Measurements from ENCODE around the gene COA7. TPM values are rescaled to one million over a fixed set of nuclear protein-coding genes. Genes with fewer than 3 reads are reported as not detected.
"Not testable (repeated sequence)": the region's sequence is repeated elsewhere in the genome, so short reads cannot be mapped to it uniquely, and the experiment has no call there.

Gene COA7
- total RNA-seq, 4 donors from 2014 or later, result 5.7 to 14.8 (median 12.7) TPM

DNA sequence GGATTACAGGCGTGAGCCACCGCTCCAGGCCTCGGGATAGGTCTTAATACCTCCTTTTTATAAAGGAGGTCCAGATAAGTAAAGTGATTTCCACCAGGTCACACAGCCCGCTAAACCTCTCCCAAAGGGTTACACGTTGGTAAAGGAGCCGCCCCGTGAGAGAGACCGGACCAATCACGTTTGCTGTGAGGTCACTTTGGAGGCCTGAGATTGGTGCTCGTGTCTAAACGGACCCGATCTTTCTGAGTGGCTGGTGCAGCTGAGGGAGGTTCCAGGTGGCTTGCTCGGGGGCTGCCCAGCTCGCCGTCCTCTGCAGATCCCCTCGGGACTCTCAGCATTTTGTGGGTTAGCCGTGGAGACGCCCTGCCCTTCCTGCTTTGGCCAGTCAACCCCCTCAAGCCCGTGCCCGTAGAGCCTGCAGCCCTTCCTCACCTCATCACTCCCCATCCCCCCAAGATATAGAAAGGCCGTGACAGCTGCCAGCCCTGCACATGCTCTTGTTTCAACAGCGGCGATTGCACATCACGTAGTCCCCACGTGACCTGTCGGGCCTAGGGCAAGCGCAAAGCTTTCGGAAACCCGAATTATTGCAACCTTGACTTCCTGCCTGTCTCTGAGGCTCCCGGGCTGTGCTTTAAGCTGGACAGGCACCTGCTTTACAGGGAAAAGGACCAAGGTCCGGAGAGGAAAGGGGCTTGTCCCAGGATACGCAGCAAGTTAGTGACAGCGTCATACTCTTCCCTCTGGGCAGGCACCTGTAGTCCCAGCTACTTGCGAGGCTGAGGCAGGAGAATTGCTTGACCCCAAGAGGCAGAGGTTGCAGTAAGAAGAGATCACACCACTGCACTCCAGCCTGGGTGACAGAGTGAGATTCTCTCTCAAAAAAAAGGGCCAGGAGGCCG is 5.0 kb upstream of the COA7 start:
- DNase-seq (ENCODE audit: low spot score in 2 of 2), result peak; percentile 94 to 95
- TF ChIP-seq, protein P1, sequence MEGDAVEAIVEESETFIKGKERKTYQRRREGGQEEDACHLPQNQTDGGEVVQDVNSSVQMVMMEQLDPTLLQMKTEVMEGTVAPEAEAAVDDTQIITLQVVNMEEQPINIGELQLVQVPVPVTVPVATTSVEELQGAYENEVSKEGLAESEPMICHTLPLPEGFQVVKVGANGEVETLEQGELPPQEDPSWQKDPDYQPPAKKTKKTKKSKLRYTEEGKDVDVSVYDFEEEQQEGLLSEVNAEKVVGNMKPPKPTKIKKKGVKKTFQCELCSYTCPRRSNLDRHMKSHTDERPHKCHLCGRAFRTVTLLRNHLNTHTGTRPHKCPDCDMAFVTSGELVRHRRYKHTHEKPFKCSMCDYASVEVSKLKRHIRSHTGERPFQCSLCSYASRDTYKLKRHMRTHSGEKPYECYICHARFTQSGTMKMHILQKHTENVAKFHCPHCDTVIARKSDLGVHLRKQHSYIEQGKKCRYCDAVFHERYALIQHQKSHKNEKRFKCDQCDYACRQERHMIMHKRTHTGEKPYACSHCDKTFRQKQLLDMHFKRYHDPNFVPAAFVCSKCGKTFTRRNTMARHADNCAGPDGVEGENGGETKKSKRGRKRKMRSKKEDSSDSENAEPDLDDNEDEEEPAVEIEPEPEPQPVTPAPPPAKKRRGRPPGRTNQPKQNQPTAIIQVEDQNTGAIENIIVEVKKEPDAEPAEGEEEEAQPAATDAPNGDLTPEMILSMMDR (IDR thresholded peaks at IDR 0.05), result no peak
- TF ChIP-seq EP300 (IDR thresholded peaks at IDR 0.05) (no peak), POLR2A (IDR thresholded peaks at IDR 0.05) (no peak), POLR2AphosphoS5 (IDR thresholded peaks at IDR 0.05) (peak in 2 of 3 donors; percentile 53 to 76)
- Histone ChIP-seq H3K4me3 (peak overlapping the region; percentile 51), H3K27me3 (no peaks in the 10 kb centered on the region), H3K36me3 (no peaks in the 10 kb centered on the region), H3K4me1 (peaks cover 18% of the 10 kb centered on the region), H3K27ac (peak overlapping the region; percentile 68), H3K9me3 (no peaks in the 10 kb centered on the region)
- WGBS, result 9% methylated on average over 21 of the region's 35 CpGs

DNA sequence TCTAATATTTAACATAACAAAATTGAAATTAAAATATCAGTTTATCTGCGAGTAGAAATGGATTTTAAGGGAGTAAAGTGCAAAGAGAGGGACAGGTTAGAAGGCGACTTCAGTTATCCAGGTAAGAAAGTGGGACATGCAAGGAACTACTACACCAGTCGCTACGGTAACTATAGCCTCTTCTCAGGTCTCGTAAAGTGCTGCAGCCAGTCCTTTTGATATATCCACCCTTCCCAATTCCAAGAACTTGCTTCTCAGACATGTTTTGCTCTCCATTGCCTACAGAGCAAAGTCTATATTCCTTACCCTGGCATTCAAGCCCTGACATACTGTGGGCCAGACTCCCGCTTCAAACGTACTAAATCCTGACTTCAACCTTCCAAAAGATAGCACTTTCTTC is 2.5 kb downstream of the COA7 start:
- no peaks in the 10 kb centered on the region for H3K27me3 ChIP-seq
- TF ChIP-seq POLR2A (IDR thresholded peaks at IDR 0.05), result no peak
- TF ChIP-seq, protein P1 (IDR thresholded peaks at IDR 0.05), result no peak
- no peak for TF ChIP-seq POLR2AphosphoS5 (IDR thresholded peaks at IDR 0.05)
- TF ChIP-seq EP300 (IDR thresholded peaks at IDR 0.05), result no peak
- no peak overlapping the region for H3K27ac ChIP-seq
- H3K36me3 ChIP-seq, result peaks cover 17% of the 10 kb centered on the region
- H3K4me1 ChIP-seq, result peaks cover 19% of the 10 kb centered on the region
- H3K4me3 ChIP-seq, result no peak overlapping the region
- H3K9me3 ChIP-seq, result no peaks in the 10 kb centered on the region
- DNase-seq (ENCODE audit: low spot score in 2 of 2), result no peak
- 92% methylated on average over 7 of the region's 7 CpGs for WGBS

GRCh38 chr1:52693843-52694242 is 4.3 kb downstream of the COA7 start:
- DNase-seq (ENCODE audit: low spot score in 2 of 2), result no peak
- no peaks in the 10 kb centered on the region for H3K9me3 ChIP-seq
- 95% methylated on average over 1 of the region's 1 CpG for WGBS
- peaks cover 21% of the 10 kb centered on the region for H3K36me3 ChIP-seq
- no peak overlapping the region for H3K4me3 ChIP-seq
- H3K27ac ChIP-seq, result no peak overlapping the region
- peaks cover 17% of the 10 kb centered on the region for H3K4me1 ChIP-seq
- TF ChIP-seq, protein P1 (IDR thresholded peaks at IDR 0.05), result no peak
- no peak for TF ChIP-seq EP300 (IDR thresholded peaks at IDR 0.05)
- no peak for TF ChIP-seq POLR2A (IDR thresholded peaks at IDR 0.05)
- TF ChIP-seq POLR2AphosphoS5 (IDR thresholded peaks at IDR 0.05), result no peak
- no peaks in the 10 kb centered on the region for H3K27me3 ChIP-seq

DNA sequence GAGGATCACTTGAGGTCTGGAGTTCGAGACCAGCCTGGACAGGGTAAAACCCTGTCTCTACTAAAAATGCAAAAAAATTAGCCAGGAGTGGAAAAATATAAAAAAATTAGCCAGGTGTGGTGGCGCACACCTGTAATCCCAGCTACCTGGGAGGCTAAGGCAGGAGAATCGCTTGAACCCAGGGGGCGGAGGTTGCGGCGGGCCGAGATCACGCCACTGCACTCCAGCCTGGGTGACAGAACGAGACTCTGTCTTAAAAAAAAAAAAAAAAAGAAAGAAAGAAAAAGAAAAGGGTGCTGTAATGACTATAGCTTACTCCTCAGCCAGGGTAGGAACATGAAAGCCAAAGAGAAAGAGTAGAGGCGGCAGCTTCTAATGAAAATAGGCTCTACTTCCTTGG is 4.8 kb downstream of the COA7 start:
- H3K4me3 ChIP-seq, H3K27me3 ChIP-seq: not testable (repeated sequence)
- WGBS, result 98% methylated on average over 10 of the region's 10 CpGs

GRCh38 chr1:52692697-52693096 is 5.5 kb downstream of the COA7 start:
- Histone ChIP-seq H3K36me3 (peaks cover 31% of the 10 kb centered on the region), H3K27ac (no peak overlapping the region), H3K4me1 (peaks cover 9% of the 10 kb centered on the region), H3K9me3 (no peaks in the 10 kb centered on the region), H3K27me3 (no peaks in the 10 kb centered on the region), H3K4me3 (no peak overlapping the region)
- no peak for DNase-seq (ENCODE audit: low spot score in 2 of 2)
- TF ChIP-seq POLR2A (IDR thresholded peaks at IDR 0.05), result no peak
- TF ChIP-seq, protein P1 (IDR thresholded peaks at IDR 0.05), result no peak
- no peak for TF ChIP-seq POLR2AphosphoS5 (IDR thresholded peaks at IDR 0.05)
- TF ChIP-seq EP300 (IDR thresholded peaks at IDR 0.05), result no peak
- WGBS, result 100% methylated on average over 1 of the region's 4 CpGs

More for the DNA sequence above, 4.8 kb downstream of the COA7 start:
- H3K9me3 ChIP-seq; H3K27ac ChIP-seq; DNase-seq (ENCODE audit: low spot score in 2 of 2): not testable (repeated sequence)
- H3K4me1 ChIP-seq, result peaks cover 12% of the 10 kb centered on the region
- H3K36me3 ChIP-seq, result peaks cover 25% of the 10 kb centered on the region

All from suprapubic skin (tissue), 4 donors.